Gastrocnemius medialis (tissue), 4 donors: ENCODE results near the gene ANKRD63. TPM values are rescaled to one million over a fixed set of nuclear protein-coding genes. Genes with fewer than 3 reads are reported as not detected.

ENCODE experiments used
- ATAC-seq, 2 donors: fragments of 150-250 bp; one replicate each; pipeline ENCODE4 v1.9.1; 2016
- DNase-seq, 2 donors: peaks; one replicate each; pipeline ENCODE4 v3.0.0-alpha.2; 2019
- H3K27ac ChIP-seq, 4 donors: fragments of 200-600 bp; sonication (generic); 1 replicate in 1 of 4; 2 replicates in 3 of 4; pipeline ENCODE4 v1.5.1; 2016 to 2018; ENCODE audit warnings: mild to moderate bottlenecking in 2 of 4, moderate library complexity in 1 of 4
- H3K27me3 ChIP-seq, 3 donors: fragments of 200-600 bp; sonication (generic) in 2 of 3; 1 replicate in 1 of 3; 2 replicates in 2 of 3; pipeline versions ENCODE4 v1.5.1 to v1.6.0; 2016 to 2019; ENCODE audit warnings: mild to moderate bottlenecking in 1 of 3, moderate library complexity in 1 of 3
- H3K36me3 ChIP-seq, 2 donors: fragments of 200-600 bp; sonication (generic) in 1 of 2; one replicate each; pipeline ENCODE4 v1.5.1; 2017 to 2018
- H3K4me1 ChIP-seq, 2 donors: fragments of 200-600 bp; sonication (generic) in 1 of 2; one replicate each; pipeline ENCODE4 v1.5.1; 2016 to 2017; ENCODE audit warnings: mild to moderate bottlenecking in 2 of 2
- H3K4me3 ChIP-seq, 4 donors: fragments of 200-600 bp; sonication (generic) in 3 of 4; 1 replicate in 1 of 4; 2 replicates in 3 of 4; pipeline ENCODE4 v1.5.1; 2016 to 2019; ENCODE audit warnings: mild to moderate bottlenecking in 2 of 4
- H3K9me3 ChIP-seq, 3 donors: fragments of 200-600 bp; sonication (generic) in 2 of 3; 1 replicate in 1 of 3; 2 replicates in 2 of 3; pipeline ENCODE4 v1.5.1; 2016 to 2019
- CTCF ChIP-seq, 5 experiments: fragments of 450-650 bp in 3 of 5; fragments of 200-600 bp in 2 of 5; sonication (generic) in 2 of 5; IDR thresholded peaks in 4 of 5; conservative IDR thresholded peaks in 1 of 5; 1 replicate in 4 of 5; 2 replicates in 1 of 5; pipeline ENCODE4 v1.5.1; 2016 to 2019; ENCODE audit warnings: antibody characterized with exemption in 5 of 5, mild to moderate bottlenecking in 3 of 5, moderate library complexity in 3 of 5
- POLR2A ChIP-seq, 2 donors: fragments of 450-650 bp; IDR thresholded peaks; one replicate each; pipeline ENCODE4 v1.6.1; 2017; ENCODE audit warnings: antibody characterized with exemption in 2 of 2, mild to moderate bottlenecking in 2 of 2, moderate library complexity in 2 of 2
- in situ Hi-C, 4 donors: fragments of 200-750 bp; cut with MboI; loops; one replicate each; pipeline versions ENCODE4 v1.15.0 to v1.8.0; 2017; ENCODE audit warnings: low sequenced_read_pairs in 4 of 4
- intact Hi-C: fragments of 100-400 bp; cut with DNase I; formaldehyde crosslinking; loops from one replicate; pipeline ENCODE4 v1.15.1; 2023; ENCODE audit warnings: low total_unique reads
- total RNA-seq, 4 donors: library from RNA; depleted of rRNA; stranded (reverse); fragments of >200 nt; gene quantifications; one replicate each; pipeline versions ENCODE4 v1.1.0 to v1.2.3, GENCODE V29; 2016

The ANKRD63 gene
- total RNA-seq, 4 donors from 2014 or later, result not detected

- Histone ChIP-seq H3K27me3 (peaks cover 0 to 4% (median 0%) of the 10 kb centered on the region in 3 donors), H3K27ac (no peak overlapping the region), H3K9me3 (no peaks in the 10 kb centered on the region), H3K4me3 (no peak overlapping the region), H3K4me1 (no peaks in the 10 kb centered on the region), H3K36me3 (no peaks in the 10 kb centered on the region)
- TF ChIP-seq POLR2A (IDR thresholded peaks at IDR 0.05) (no peak), CTCF (IDR thresholded peaks at IDR 0.05 in 4 of 5, conservative IDR thresholded peaks at IDR 0.05 in 1 of 5) (no peak)
- ATAC-seq (no peak), DNase-seq (no peak)
- in situ Hi-C loops, result no loop called here
- intact Hi-C loops, result no loop called here
Observed at GRCh38 chr15:40298216-40298935, 15.5 kb upstream of the ANKRD63 start.

- Histone ChIP-seq H3K27me3 (peaks cover 0 to 4% (median 0%) of the 10 kb centered on the region in 3 donors), H3K4me3 (no peak overlapping the region), H3K27ac (no peak overlapping the region), H3K4me1 (no peaks in the 10 kb centered on the region), H3K36me3 (no peaks in the 10 kb centered on the region), H3K9me3 (no peaks in the 10 kb centered on the region)
- no peak for DNase-seq
- TF ChIP-seq CTCF (IDR thresholded peaks at IDR 0.05 in 4 of 5, conservative IDR thresholded peaks at IDR 0.05 in 1 of 5) (no peak), POLR2A (IDR thresholded peaks at IDR 0.05) (no peak)
- intact Hi-C loops, result no loop called here
- in situ Hi-C loops, result no loop called here
- no peak for ATAC-seq
Observed at GRCh38 chr15:40297356-40297755, 14.5 kb upstream of the ANKRD63 start.

DNA sequence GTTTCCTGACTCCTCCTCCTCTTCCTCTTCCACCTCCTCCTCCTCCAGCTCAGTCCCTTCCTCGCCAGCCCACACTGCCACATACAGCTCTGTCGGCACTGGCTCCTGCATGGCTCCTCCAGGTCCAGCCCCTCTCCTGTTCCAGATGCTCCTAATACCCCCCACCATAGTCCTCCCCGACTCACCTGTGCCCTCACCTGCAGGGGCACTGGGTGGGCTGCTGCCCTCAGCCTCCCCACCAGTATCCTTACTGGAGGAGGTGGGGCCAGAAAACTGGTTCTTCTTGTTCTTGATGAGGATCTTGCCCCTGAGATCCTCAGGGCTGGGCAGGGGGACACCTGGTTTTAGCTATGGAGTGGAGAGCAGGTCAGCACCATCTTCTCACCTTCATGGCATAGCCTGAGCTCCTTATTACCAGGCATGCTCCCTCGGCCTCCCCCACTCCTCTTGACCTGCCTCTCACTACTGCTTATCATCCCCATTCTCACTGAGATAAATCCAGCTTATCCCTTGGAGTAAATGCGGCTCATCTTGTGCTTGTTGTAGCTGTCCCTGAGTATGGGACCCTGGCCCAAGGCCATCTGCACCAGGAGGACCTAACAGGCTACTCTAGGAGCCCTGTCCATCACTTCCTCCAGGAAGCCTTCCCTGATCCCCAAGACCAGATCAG is 13.8 kb upstream of the ANKRD63 start:
- H3K4me1 ChIP-seq, result no peaks in the 10 kb centered on the region
- intact Hi-C loops (no loop called here), in situ Hi-C loops (no loop called here)
- peaks cover 0 to 8% (median 0%) of the 10 kb centered on the region in 3 donors for H3K27me3 ChIP-seq
- H3K36me3 ChIP-seq, result no peaks in the 10 kb centered on the region
- no peak for ATAC-seq
- DNase-seq, result no peak
- no peak overlapping the region for H3K27ac ChIP-seq
- TF ChIP-seq CTCF (IDR thresholded peaks at IDR 0.05 in 4 of 5, conservative IDR thresholded peaks at IDR 0.05 in 1 of 5) (no peak), POLR2A (IDR thresholded peaks at IDR 0.05) (no peak)
- no peak overlapping the region for H3K4me3 ChIP-seq
- no peaks in the 10 kb centered on the region for H3K9me3 ChIP-seq

DNA sequence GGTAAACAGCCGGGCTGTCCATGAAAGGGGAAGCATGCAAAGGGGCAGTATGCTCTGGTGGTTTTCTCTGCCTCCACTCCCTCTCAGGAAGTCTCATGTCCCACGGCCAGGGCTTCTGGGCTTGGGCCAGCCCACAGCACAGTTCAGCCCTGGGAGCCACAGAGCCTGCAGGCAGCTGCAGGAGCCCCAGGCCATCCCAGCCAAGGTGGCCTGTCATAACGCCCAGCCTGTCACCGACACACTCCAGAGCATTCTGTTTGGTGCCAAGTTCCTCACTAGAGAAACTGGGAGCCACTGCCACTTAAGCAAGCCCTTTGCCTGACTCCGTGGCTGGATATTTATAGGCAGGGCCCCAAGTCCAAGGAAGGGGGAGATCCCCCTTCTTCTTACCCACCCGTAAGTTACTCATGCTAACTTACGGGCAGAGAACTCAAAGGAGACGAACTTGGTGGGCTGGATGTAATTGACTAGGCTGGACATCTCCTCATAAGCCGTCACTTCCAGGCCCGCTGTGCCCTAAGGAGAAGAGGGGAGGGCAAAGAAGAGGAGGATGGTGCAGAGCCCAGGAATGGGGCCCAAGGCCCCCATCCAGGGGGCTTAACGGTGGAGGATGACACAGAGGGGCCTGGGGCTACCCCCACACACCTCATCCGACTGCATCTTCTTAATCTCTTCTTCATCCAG is 13.2 kb upstream of the ANKRD63 start:
- H3K9me3 ChIP-seq, result no peaks in the 10 kb centered on the region
- no peak overlapping the region for H3K27ac ChIP-seq
- H3K27me3 ChIP-seq, result peaks cover 0 to 14% (median 0%) of the 10 kb centered on the region in 3 donors
- H3K36me3 ChIP-seq, result no peaks in the 10 kb centered on the region
- H3K4me3 ChIP-seq, result no peak overlapping the region
- in situ Hi-C loops (no loop called here), intact Hi-C loops (no loop called here)
- H3K4me1 ChIP-seq, result peaks cover 0 to 6% of the 10 kb centered on the region in 2 donors
- TF ChIP-seq POLR2A (IDR thresholded peaks at IDR 0.05), result no peak
- TF ChIP-seq CTCF (IDR thresholded peaks at IDR 0.05 in 4 of 5, conservative IDR thresholded peaks at IDR 0.05 in 1 of 5), result no peak
- DNase-seq, result no peak
- ATAC-seq, result no peak
